Testis (tissue), 3 donors: ENCODE results near the gene NMNAT3. TPM values are rescaled to one million over a fixed set of nuclear protein-coding genes. Genes with fewer than 3 reads are reported as not detected.

Source experiments
- DNase-seq: peaks from one replicate; pipeline ENCODE4 v3.0.0-alpha.2; 2019
- H3K27ac ChIP-seq, 2 donors: fragments of 200-600 bp; sonication (generic); one replicate each; pipeline ENCODE4 v1.5.1; 2019
- H3K27me3 ChIP-seq: fragments of 200-600 bp; sonication (generic); one replicate; pipeline ENCODE4 v1.5.1; 2019
- H3K36me3 ChIP-seq: fragments of 200-600 bp; sonication (generic); one replicate; pipeline ENCODE4 v1.5.1; 2017; ENCODE audit warnings: low read depth; ENCODE audit errors: missing control alignments
- H3K4me1 ChIP-seq: fragments of 200-600 bp; sonication (generic); one replicate; pipeline ENCODE4 v1.5.1; 2019
- H3K4me3 ChIP-seq, 2 donors: fragments of 200-600 bp; sonication (generic); one replicate each; pipeline ENCODE4 v1.5.1; 2017 to 2019
- H3K9me3 ChIP-seq: fragments of 200-600 bp; sonication (generic); one replicate; pipeline ENCODE4 v1.5.1; 2017
- POLR2A ChIP-seq: fragments of 450-650 bp; IDR thresholded peaks from one replicate; pipeline ENCODE4 v1.6.1; 2017; ENCODE audit warnings: antibody characterized with exemption, mild to moderate bottlenecking, moderate library complexity
- WGBS, 2 donors: methylation state at CpG; one replicate each; pipeline ENCODE4 v1.1.5; 2018; 5-methylcytosine and 5-hydroxymethylcytosine counted together
- intact Hi-C: fragments of 100-400 bp; cut with DNase I; formaldehyde crosslinking; loops from one replicate; pipeline ENCODE4 v1.15.1; 2023; ENCODE audit warnings: low total_unique reads
- polyA plus RNA-seq: library from polyadenylated mRNA; stranded (reverse); fragments of 350-450 nt; fragmentation: Illumina TruSeq; extraction: RNeasy Lipid Tissue Mini Kit (QIAGEN cat#74804); gene quantifications from one replicate; pipeline ENCODE4 v1.2.3, GENCODE V29; 2014; ENCODE audit warnings: low read depth, low replicate concordance; ENCODE audit not compliant: insufficient read depth
- total RNA-seq, 2 donors: library from RNA; depleted of rRNA; stranded (reverse); fragments of >200 nt; gene quantifications; one replicate each; pipeline ENCODE4 v1.2.3, GENCODE V29; 2016
- TF ChIP-seq, protein P1 (sequence below), 3 experiments: fragments of 450-650 bp in 2 of 3; fragments of 200-600 bp in 1 of 3; sonication (generic) in 1 of 3; IDR thresholded peaks; one replicate each; pipeline ENCODE4 v1.5.1; 2016 to 2019; ENCODE audit warnings: antibody characterized with exemption in 3 of 3, mild to moderate bottlenecking in 2 of 3, moderate library complexity in 1 of 3

The NMNAT3 gene
- total and polyA plus RNA-seq, 3 donors from 2014 or later, result 21.1 to 76.5 (median 23.9) TPM

DNA sequence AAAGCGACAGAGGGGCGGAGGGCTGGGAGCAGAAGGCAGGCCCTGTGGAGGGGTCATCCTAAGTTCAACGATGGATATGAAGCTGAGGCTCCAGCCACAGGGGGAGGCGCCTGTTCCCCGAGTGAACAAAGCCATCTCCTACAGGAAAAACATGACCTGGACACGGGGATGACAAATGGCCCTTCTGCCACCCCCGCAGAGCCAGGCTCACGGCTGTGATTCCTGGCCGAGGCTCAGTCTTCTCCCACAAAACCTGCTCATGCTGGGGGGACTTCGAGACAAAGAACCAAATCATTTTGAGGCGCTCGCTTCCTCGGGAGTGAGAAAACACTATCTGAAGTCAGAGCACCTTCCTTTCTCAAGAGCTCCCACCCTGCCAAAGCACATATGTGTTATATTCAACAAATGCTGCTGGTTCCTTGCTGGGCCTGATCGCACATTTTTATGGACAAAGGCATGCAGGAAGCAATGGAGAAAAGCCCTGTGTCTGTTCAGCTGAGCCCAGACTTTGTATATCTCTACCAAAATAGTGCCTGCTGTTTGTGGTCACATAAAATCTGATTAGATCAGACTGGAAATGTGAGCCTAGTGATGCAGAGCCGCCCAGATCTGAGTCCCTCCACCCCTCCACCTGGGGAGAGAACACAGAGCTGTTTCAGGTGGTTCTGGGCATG lies 143.9 kb downstream of the NMNAT3 start:
- Histone ChIP-seq H3K27ac (peak overlapping the region in 1 of 2 donors; percentile 48), H3K4me1 (peaks cover 41% of the 10 kb centered on the region), H3K36me3 (no peaks in the 10 kb centered on the region), H3K4me3 (no peak overlapping the region), H3K9me3 (no peaks in the 10 kb centered on the region), H3K27me3 (no peaks in the 10 kb centered on the region)
- 42 to 62% methylated on average over 15 of the region's 15 CpGs for WGBS, 2 donors
- DNase-seq, result peak; percentile 80
- TF ChIP-seq POLR2A, result no peak
- TF ChIP-seq, protein P1, sequence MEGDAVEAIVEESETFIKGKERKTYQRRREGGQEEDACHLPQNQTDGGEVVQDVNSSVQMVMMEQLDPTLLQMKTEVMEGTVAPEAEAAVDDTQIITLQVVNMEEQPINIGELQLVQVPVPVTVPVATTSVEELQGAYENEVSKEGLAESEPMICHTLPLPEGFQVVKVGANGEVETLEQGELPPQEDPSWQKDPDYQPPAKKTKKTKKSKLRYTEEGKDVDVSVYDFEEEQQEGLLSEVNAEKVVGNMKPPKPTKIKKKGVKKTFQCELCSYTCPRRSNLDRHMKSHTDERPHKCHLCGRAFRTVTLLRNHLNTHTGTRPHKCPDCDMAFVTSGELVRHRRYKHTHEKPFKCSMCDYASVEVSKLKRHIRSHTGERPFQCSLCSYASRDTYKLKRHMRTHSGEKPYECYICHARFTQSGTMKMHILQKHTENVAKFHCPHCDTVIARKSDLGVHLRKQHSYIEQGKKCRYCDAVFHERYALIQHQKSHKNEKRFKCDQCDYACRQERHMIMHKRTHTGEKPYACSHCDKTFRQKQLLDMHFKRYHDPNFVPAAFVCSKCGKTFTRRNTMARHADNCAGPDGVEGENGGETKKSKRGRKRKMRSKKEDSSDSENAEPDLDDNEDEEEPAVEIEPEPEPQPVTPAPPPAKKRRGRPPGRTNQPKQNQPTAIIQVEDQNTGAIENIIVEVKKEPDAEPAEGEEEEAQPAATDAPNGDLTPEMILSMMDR (IDR thresholded peaks at IDR 0.05), result no peak
- intact Hi-C loops, result no loop called here

DNA sequence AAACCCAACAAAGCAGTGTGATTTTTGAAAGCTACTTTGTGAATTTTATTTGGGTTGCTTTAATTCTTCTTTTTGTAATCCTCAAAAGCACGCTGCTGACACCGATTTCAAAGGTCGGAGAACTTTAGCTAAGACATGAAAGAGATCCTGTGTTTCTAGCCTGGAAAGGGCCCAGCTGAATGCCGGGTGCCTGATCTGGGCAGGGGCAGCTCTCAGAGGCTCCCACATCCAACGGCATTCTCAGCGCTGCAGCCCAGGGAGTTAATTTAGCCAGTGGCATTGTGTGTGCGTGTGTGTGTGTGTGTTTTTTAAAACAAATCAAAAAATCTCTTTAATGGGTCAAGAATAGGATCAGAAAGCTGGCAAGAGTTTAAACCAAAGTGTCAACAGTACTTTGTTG lies 144.8 kb downstream of the NMNAT3 start:
- no peaks in the 10 kb centered on the region for H3K9me3 ChIP-seq
- H3K27me3 ChIP-seq, result no peaks in the 10 kb centered on the region
- TF ChIP-seq, protein P1 (IDR thresholded peaks at IDR 0.05), result no peak
- TF ChIP-seq POLR2A, result no peak
- DNase-seq, result peak; percentile 49
- H3K36me3 ChIP-seq, result no peaks in the 10 kb centered on the region
- no peak overlapping the region for H3K4me3 ChIP-seq
- intact Hi-C loops, result no loop called here
- peaks cover 39% of the 10 kb centered on the region for H3K4me1 ChIP-seq
- peak overlapping the region in 1 of 2 donors; percentile 48 for H3K27ac ChIP-seq
- 54 to 82% methylated on average over 7 of the region's 7 CpGs for WGBS, 2 donors

DNA sequence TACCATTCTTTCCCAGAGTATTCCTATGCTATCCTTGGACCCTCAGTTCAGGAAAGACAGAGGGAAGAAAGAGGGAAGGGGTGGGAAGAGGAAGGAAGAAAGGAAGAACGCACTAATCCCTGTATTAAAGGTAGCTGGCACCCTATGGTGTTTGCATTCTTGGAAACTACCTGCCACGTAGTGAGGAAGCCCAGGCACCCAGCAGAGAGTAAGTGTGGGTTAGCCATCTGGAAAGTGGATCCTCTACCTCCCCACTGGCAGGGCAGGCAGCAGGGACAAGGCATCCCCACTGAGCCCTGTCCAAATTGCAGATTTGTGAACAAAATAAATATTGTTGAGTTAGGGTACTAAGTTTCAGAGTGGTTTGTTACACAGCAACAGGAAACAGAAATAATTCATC lies 147.1 kb downstream of the NMNAT3 start:
- H3K4me3 ChIP-seq, result no peak overlapping the region
- TF ChIP-seq, protein P1 (IDR thresholded peaks at IDR 0.05), result no peak
- no peak for TF ChIP-seq POLR2A
- no peak for DNase-seq
- no peak overlapping the region for H3K27ac ChIP-seq
- no peaks in the 10 kb centered on the region for H3K36me3 ChIP-seq
- H3K4me1 ChIP-seq, result peaks cover 20% of the 10 kb centered on the region
- H3K27me3 ChIP-seq, result no peaks in the 10 kb centered on the region
- WGBS, 2 donors, result 88 to 93% methylated on average over 2 of the region's 2 CpGs
- H3K9me3 ChIP-seq, result no peaks in the 10 kb centered on the region
- intact Hi-C loops, result no loop called here

DNA sequence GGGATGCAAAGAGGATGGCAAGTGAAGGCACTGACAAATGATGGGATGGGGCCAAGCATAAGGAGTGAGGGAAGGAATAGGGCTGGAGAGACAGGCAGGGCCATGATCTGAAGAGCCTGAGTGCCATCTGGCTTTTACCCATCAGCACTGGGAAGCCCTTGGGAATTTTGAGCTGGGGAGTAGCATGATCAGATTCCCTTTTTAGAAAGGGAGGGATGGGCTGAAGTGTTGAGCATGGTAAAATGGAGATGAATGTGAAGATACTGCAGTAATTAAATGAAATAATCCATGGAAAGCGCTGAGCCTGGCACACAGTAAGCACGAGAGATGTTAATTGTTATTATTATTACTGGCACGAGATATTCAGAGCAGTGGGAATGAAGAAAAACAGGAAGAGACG lies 148.1 kb downstream of the NMNAT3 start:
- Histone ChIP-seq H3K4me1 (peaks cover 9% of the 10 kb centered on the region), H3K27me3 (no peaks in the 10 kb centered on the region), H3K36me3 (no peaks in the 10 kb centered on the region), H3K4me3 (no peak overlapping the region), H3K9me3 (no peaks in the 10 kb centered on the region), H3K27ac (no peak overlapping the region)
- intact Hi-C loops, result no loop called here
- DNase-seq, result no peak
- TF ChIP-seq, protein P1 (IDR thresholded peaks at IDR 0.05), result no peak
- TF ChIP-seq POLR2A, result no peak
- WGBS, 2 donors, result 78 to 84% methylated on average over 4 of the region's 4 CpGs

DNA sequence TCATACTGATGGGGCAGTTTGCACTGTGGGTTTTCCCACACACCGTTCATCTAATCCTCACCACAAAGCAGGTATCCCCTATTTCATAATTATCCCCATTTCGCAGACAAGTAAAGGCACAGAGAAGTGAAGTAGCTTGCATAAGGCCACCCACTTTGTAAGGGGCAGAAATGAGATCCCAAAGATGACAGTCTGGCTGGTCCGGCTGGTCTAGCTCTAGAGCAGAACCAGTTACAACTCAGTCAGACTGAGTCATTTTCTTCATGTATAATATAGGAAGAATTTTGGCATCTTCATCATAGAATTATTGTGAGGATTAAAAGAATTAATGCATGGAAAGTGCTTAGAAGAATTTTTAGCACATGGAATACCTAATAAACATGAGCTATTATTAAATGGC lies 148.8 kb downstream of the NMNAT3 start:
- Histone ChIP-seq H3K9me3 (no peaks in the 10 kb centered on the region), H3K4me3 (no peak overlapping the region), H3K36me3 (no peaks in the 10 kb centered on the region), H3K27ac (no peak overlapping the region), H3K27me3 (no peaks in the 10 kb centered on the region), H3K4me1 (peaks cover 3% of the 10 kb centered on the region)
- intact Hi-C loops, result no loop called here
- no peak for TF ChIP-seq POLR2A
- DNase-seq, result no peak
- WGBS, 2 donors, result 94% methylated on average over 3 of the region's 3 CpGs
